Measurements from ENCODE around the gene WNT3A.

WNT3A gene

GRCh38 chr1:228031276-228031995, 24.6 kb downstream of the WNT3A start:
- no peak for DNase-seq

GRCh38 chr1:228032041-228032440, 25.2 kb downstream of the WNT3A start:
- no peak for DNase-seq

DNA sequence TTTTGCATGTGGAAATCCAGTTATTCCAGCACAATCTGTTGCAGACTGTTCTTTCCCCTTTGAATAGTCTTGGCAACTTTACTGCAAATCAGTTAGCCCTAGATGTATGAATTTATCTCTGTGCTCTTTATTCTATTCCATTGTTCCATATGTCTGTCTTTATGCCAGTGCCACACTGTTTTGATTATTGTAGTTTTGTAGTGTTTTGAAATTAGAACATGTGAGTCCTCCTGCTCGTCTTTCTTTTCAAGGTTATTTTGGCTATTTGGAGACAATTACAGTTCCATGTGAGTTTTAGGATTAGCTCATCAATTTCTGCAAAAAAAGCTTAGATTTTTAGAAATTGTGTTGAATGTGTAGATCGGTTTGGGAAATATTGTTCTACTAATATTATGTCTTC, 26.6 kb downstream of the WNT3A start:
- DNase-seq: no peak

- no peak for DNase-seq
Observed at GRCh38 chr1:228034954-228035837, 28.4 kb downstream of the WNT3A start.

DNA sequence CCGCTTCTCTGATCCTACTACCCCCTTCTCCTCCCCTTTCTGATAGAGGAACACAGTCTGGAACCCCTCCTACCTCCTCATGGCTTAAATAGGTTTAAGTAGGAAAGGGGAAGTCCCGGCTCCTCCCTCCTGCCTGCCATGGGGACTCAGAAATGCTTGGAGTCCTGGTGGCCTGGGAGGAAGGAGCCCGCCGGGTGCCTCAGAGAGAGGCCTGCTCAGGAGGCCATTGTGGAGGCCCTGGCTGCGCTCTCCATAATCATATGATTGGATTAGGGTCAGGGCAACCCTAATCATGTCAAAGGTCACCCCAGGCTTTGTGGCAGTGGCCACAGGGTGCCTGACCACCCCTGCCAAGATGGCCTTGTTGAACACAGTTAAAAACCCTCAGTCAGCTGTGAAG, 29.0 kb downstream of the WNT3A start:
- DNase-seq: no peak

- no peak for DNase-seq
Observed at GRCh38 chr1:228036701-228037231, 30.0 kb downstream of the WNT3A start.

DNA sequence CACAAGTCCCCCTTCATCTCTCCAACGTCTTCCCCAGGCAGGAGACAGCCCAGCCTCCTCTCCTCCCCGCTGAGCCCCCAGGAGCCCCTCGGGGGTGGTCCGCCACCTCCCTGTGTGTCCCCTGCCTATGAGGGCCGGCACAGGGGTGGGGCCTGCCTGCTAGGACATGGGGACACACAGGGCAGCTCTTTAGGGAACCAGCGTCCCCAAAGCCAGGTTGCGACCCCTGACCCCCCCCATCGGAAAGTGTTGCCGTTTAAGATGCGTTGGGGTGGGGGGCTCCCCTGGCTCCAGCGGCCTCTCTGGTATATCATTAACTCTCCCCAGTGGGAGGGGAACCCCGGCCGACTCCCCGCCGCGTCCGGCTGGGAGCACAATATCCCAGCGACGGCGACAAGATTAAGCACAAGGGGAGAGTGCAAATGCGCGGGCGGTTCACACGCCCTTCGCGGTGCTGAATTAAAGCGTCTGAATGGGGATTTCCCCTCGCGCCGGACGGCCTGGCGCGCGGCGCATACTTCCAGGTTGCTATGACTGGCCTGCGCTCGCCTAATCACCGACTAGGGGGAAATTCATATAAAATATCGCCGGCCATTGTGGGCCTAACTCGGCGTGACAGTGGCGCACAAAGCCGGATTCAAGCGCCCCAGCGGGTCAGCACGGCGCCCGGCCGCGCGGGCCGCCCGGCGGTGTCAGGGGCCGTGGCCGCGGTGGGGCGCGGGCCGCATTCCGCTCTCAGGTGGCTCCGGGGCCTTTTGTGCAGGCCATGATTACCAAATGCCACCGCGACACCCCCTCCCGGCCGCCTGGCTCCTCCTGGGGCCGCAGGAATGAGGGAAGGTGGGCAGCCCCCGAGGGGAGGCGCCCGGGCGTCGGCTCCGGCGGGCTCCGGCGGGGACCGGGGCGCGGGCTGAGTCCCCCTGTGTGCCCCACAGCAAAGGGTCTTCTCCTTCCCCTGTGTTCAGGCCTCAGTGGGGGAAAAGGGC, 30.9 kb downstream of the WNT3A start:
- no peak for DNase-seq

DNA sequence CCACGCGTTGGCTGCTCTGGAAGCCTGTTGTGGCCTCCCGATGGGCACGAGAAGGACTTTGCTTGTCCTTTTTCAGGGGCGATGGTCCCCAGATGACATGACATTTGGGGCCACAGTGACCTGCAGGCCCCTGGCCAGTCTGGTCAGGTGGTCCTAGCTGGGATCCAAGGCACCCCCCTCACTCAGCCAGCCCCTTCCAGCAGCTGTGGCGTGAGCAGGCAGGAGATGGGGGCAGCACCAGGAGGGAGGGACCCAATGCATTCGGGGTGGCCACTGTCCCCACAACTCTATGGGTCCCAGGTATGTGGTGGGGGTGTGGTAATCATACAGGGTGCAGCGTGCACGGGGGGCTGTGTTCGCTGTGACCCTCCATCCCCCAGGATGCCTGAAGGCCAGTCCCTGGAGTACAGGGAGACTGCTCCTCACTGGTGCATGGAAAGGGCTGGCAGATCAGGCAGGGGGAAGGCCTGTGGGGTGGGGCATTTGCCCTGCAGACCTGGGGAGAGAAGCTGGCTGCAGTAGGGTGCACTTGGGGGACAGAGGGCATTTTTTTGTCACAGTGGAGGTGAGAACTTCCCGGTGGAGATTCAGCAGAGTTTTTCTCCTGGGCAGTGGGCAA, 31.7 kb downstream of the WNT3A start:
- DNase-seq: no peak

DNA sequence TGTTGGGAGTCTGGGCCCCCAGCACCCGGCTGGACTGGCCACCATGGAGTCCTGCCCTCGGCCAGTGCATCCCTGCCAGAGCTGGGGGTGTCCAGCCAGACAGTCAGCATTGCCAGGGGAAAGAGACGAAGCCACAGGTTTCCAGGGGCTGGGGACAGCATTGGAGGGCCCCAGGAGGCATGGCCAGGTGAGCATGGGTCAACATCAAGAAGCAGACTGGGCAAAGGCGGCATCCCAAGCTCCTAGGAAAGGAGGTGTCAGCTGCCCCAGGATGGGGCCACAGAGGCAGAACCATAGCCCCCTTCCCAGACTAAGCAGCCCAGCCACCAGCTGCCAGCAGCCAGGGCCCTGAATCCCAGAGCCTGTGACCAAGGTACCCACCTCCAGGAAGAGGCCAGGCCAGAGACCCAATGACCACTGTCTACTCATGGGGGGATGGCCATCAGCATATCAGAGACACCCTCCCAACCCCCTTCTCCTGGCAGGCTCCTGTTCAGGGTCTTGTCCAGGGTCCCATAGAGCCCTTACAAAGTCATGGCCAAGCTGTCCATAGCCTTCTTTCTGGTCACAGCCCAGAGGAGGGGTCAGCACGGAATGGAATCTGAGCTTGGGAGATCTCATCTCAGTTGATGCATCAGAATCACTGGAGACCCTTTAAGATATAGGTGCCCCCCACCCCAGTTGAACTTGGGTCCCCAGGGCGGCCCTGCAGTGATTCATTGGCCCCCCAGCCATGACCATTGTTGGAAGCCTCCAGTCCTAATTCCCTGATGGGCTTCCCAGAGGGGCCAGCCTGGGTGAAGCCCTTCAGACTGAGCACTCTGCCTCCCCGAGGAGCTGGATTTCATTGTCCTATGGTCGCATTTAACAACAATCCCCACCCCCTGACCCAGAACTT, 32.5 kb downstream of the WNT3A start:
- no peak for DNase-seq

- DNase-seq: no peak
Observed at GRCh38 chr1:228039986-228040385, 33.2 kb downstream of the WNT3A start.

DNA sequence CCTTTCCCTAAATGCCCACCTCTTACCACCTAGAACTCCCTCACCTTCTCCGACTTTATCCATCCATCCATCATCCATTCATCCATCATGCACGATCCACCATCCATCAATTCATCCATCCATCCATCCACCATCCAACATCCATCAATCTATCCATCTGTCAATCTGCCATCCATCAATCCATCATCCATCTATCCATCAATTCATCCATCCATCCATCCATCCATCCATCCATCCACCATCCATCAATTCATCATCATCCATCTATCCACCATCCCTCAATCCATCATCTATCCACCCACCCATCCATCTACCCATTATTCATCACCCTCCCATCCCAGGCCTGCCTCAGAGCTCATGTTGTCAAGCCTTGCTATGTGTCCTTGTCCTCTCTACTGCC, 34.5 kb downstream of the WNT3A start:
- no peak for DNase-seq

DNA sequence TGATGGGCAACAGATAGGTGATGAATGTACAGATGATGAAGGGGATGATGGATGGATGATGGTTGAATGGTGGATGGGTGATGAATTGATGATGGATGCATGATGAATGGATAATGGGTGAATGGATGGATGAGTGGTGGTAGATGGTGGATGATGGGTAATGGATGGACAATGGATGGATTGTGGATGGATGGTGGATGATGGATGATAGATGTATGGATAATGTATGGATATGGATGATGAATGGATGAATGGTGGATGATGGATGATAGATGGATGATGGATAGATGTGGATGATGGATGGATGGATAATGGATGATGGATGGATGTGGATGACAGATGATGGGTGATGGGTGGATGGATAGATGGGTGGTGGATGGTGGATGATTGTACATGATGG, 35.7 kb downstream of the WNT3A start:
- no peak for DNase-seq

DNA sequence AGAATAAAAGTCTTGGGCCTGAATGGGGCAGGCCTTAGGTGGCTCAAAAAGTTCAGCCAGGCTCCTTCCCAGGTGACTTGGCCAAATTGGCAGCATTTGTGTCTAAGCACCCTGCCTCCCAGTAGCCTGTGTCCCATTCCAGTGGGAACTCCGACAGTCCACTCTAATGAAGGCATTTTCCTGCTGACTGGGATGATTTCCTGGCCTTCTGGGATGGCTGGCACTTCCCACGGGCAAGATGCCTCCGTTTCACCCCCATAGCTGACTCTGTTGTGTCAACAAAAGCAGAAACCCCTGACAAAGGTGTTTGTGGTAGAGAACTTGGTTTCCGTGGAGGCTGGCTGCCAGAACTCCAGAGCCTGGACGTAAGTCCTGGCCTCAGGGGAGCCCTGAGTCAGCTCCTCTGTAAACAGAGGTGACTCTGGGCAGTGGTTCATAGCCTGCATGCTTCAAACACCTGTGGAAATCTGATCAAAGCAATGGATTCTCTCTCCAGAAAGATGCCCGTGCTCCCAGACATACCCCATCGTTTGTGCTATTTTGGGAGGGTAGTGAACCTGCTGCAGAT, 36.6 kb downstream of the WNT3A start:
- DNase-seq: no peak

DNA sequence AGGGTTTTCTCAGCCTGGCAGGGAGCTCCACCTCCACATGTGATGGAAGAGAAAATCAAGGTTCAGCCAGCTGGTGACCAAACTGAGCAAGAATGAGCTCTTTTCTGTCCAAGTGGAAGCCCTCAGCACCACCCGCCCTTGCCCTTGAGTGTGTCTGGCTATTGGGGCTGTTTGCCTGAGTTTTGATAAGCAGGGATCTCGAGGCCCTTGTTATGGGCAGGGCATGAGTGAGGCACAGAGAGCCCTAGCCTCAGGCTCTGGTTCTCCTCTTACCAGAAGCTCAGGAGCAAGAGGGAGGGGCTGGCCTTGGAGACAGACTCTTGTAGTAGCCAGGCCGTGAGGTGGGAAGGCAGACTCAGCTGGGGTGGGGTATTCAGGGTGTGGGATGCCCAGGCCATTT, 38.2 kb downstream of the WNT3A start:
- no peak for DNase-seq

GRCh38 chr1:228045405-228045804, 38.6 kb downstream of the WNT3A start:
- DNase-seq: no peak

DNA sequence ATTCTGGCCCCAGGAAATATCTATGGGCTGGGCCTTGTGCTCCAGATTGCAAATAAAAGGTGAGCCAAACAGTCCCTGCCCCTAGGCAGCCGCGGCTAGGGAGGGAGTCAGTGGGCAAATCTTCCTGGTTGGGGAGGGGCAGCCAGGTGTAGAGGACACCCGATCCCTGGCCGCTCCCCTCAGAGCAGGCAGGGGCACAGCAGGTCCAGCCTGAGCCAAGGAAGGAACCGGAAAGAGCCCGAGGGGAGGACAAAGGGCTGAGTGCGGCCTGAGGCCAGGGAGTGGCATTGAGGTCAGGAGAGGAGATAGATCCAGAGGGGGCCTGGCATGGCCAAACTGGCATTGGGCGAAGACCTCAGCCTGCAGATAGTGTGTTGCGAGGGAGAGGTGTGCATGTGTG, 39.1 kb downstream of the WNT3A start:
- no peak for DNase-seq

DNA sequence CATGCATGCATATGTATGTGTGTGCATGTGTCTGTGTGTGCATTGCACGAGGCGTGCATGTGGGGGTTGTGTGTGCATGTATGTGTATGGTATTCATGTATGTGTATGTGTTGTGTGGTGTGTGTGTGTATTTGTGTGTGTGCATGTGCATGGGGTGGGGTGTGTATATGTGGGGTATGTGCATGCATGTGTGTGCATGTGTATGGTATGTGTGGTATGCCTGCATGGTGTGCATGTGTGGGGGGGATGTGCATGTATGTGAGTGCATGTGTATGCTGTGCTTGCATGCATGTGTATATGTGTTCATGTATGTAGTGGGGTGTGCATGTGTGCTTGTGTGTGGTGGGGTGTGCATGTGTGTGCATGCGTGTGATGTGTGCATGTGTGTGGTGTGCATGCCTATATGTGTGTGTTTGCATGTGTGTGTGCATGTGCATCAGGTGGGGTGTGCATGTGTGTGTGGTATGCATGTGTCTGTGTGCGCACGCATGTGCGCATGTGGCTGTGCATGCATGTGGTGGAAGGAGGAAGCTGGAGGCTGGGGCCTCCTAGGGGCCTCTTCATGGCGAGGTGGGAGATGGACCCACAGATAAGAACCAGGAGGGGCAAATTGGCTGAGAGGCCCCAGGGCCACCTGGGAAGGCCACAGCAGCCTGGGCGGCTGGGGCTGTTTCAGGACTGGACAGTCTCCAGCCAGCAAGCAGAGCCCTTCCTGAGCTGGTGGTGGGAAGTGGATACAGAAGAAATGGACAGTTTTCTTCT, 39.8 kb downstream of the WNT3A start:
- no peak for DNase-seq

DNA sequence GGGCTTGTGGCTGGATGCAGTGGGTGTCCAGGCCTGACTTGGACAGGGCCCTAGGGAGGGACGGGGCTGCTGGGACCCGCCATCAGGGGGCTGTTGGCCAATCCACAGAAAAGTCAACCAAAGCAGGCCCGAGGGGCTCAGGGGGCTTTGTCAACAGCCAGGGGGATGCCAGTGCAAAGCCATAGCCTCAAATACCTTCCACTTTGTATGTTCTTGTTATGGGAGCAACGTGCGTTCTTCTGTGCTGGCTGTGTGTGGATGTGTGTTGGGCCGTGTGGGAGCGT, 40.3 kb downstream of the WNT3A start:
- no peak for DNase-seq

- DNase-seq: no peak
Observed at GRCh38 chr1:228048120-228048519, 41.3 kb downstream of the WNT3A start.

GRCh38 chr1:228048659-228049298, 42.0 kb downstream of the WNT3A start:
- no peak for DNase-seq

Data from effector CD8-positive, alpha-beta T cell (primary cell).